ENCODE data around the gene LRRC31. TPM values are rescaled to one million over a fixed set of nuclear protein-coding genes. Genes with fewer than 3 reads are reported as not detected.

LRRC31 gene
- polyA plus RNA-seq, 1 of the 3 experiments (the other 2 are of a cell fraction): not detected

- Histone ChIP-seq H2AFZ (ENCODE audit: low read depth) (no peak overlapping the region), H3K4me2 (no peak overlapping the region), H3K27ac (ENCODE audit: low read depth in 2 of 2, low read length in 1 of 2) (no peak overlapping the region), H3K4me1 (ENCODE audit: control insufficient read depth in 1 of 2, insufficient read depth in 2 of 2, low read depth in 1 of 2, low read length in 1 of 2) (no peaks in the 10 kb centered on the region; a peak in 1 of 4 replicates), H3K9ac (no peak overlapping the region), H4K20me1 (ENCODE audit: insufficient read depth) (no peaks in the 10 kb centered on the region), H3F3A (replicated peaks; ENCODE audit: insufficient read depth) (no peaks in the 10 kb centered on the region), H3K79me2 (ENCODE audit: insufficient read depth) (no peaks in the 10 kb centered on the region), H3K4me3 (ENCODE audit: low read depth in 2 of 2, low read length in 1 of 2) (no peak overlapping the region), H3K9me2 (no peaks in the 10 kb centered on the region), H3K9me3 (no peaks in the 10 kb centered on the region), H3K36me3 (replicated peaks in 1 of 2; ENCODE audit: control insufficient read depth in 1 of 2, insufficient read depth in 2 of 2, low read length in 1 of 2) (no peaks in the 10 kb centered on the region), H3K27me3 (ENCODE audit: insufficient read depth) (no peaks in the 10 kb centered on the region)
- WGBS (ENCODE audit: low lambda C conversion rate): 63% methylated on average over 6 of the region's 6 CpGs
- DNase-seq: no peak
- POLR2A ChIA-PET: no interaction called here
- no peak for TF ChIP-seq FOSL2 (IDR thresholded peaks at IDR 0.05; ENCODE audit: borderline replicate concordance, low read depth)
- CTCF ChIA-PET: no interaction called here
Observed at GRCh38 chr3:169905404-169905803, 35.7 kb upstream of the LRRC31 start.

- Histone ChIP-seq H3K4me2 (no peak overlapping the region), H3F3A (replicated peaks; ENCODE audit: insufficient read depth) (no peaks in the 10 kb centered on the region), H3K27me3 (ENCODE audit: insufficient read depth) (no peaks in the 10 kb centered on the region), H2AFZ (ENCODE audit: low read depth) (no peak overlapping the region), H3K9ac (no peak overlapping the region), H3K4me3 (ENCODE audit: low read depth in 2 of 2, low read length in 1 of 2) (no peak overlapping the region), H4K20me1 (ENCODE audit: insufficient read depth) (no peaks in the 10 kb centered on the region), H3K36me3 (replicated peaks in 1 of 2; ENCODE audit: control insufficient read depth in 1 of 2, insufficient read depth in 2 of 2, low read length in 1 of 2) (no peaks in the 10 kb centered on the region), H3K9me3 (no peaks in the 10 kb centered on the region), H3K9me2 (no peaks in the 10 kb centered on the region), H3K4me1 (ENCODE audit: control insufficient read depth in 1 of 2, insufficient read depth in 2 of 2, low read depth in 1 of 2, low read length in 1 of 2) (no peaks in the 10 kb centered on the region), H3K27ac (ENCODE audit: low read depth in 2 of 2, low read length in 1 of 2) (no peak overlapping the region), H3K79me2 (ENCODE audit: insufficient read depth) (no peaks in the 10 kb centered on the region)
- ChIA-PET POLR2A (no interaction called here), CTCF (no interaction called here)
- TF ChIP-seq SIN3A (IDR thresholded peaks at IDR 0.05; ENCODE audit: borderline replicate concordance, low read depth, low read length) (no peak), USF2 (IDR thresholded peaks at IDR 0.05; ENCODE audit: borderline replicate concordance, low read depth, low read length) (no peak), GABPA (IDR thresholded peaks at IDR 0.05; ENCODE audit: low read depth) (no peak), EP300 (IDR thresholded peaks at IDR 0.05; ENCODE audit: borderline replicate concordance in 1 of 2, low read depth in 1 of 2, low read length in 1 of 2) (no peak)
- WGBS (ENCODE audit: low lambda C conversion rate): 12% methylated on average over 1 of the region's 1 CpG
- DNase-seq: no peak
Observed at GRCh38 chr3:169901453-169901852, 31.7 kb upstream of the LRRC31 start.

GRCh38 chr3:169897284-169897683 is 27.5 kb upstream of the LRRC31 start:
- Histone ChIP-seq H3K27me3 (ENCODE audit: insufficient read depth) (no peaks in the 10 kb centered on the region), H4K20me1 (ENCODE audit: insufficient read depth) (no peaks in the 10 kb centered on the region), H3K9me3 (no peaks in the 10 kb centered on the region), H3K27ac (ENCODE audit: low read depth in 2 of 2, low read length in 1 of 2) (no peak overlapping the region), H3F3A (replicated peaks; ENCODE audit: insufficient read depth) (no peaks in the 10 kb centered on the region), H2AFZ (ENCODE audit: low read depth) (no peak overlapping the region), H3K36me3 (replicated peaks in 1 of 2; ENCODE audit: control insufficient read depth in 1 of 2, insufficient read depth in 2 of 2, low read length in 1 of 2) (no peaks in the 10 kb centered on the region), H3K9me2 (no peaks in the 10 kb centered on the region), H3K4me2 (no peak overlapping the region), H3K4me3 (ENCODE audit: low read depth in 2 of 2, low read length in 1 of 2) (no peak overlapping the region), H3K9ac (no peak overlapping the region), H3K4me1 (ENCODE audit: control insufficient read depth in 1 of 2, insufficient read depth in 2 of 2, low read depth in 1 of 2, low read length in 1 of 2) (no peaks in the 10 kb centered on the region), H3K79me2 (ENCODE audit: insufficient read depth) (no peaks in the 10 kb centered on the region)
- CTCF ChIA-PET: no interaction called here
- 71% methylated on average over 1 of the region's 1 CpG for WGBS (ENCODE audit: low lambda C conversion rate)
- DNase-seq: no peak
- TF ChIP-seq GABPA (IDR thresholded peaks at IDR 0.05; ENCODE audit: low read depth): no peak
- POLR2A ChIA-PET: no interaction called here

Data from SK-N-SH (cell line).